Activated CD8-positive, alpha-beta memory T cell treated with anti-CD3 and anti-CD28 coated beads, Interleukin-2, amount 50 U/mL, for 1 hour (primary cell): ENCODE measurements around the gene ZNF679.
"Not testable (repeated sequence)": the region's sequence is repeated elsewhere in the genome, so short reads cannot be mapped to it uniquely, and the experiment has no call there.

Experiments used
- DNase-seq: peaks from one replicate; pipeline ENCODE4 v3.0.0-alpha.2; 2020; ENCODE audit errors: extremely low read depth

ZNF679 gene

DNA sequence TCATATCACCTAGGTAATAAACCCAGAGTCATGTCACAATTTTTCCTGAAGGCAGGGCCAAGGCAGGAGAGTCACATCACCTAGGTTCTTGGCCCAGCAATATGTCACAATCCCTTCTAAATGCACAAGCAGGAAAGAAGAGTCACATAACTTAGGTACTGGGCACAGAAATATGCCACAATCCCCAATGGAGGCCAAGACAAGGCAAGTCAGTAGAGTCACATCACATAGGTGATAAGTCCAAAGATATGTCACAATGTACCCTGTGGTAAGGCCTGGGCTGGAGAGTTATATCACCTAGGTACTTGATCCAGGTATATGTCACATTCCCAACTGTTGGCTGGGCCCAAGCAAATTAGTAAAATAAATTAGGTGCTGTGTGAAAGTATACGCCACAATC is at the start of gene ZNF679:
Gene ZNF679, plus strand, starts transcription at position 301 of the 400 bp plus-strand sequence. CDS start 20,644 bp downstream, outside the sequence.
- not testable (repeated sequence) for DNase-seq

- no peak for DNase-seq
Observed at GRCh38 chr7:64180989-64181388, 47.3 kb upstream of the ZNF679 start.

GRCh38 chr7:64181586-64181985 is 46.7 kb upstream of the ZNF679 start:
- no peak for DNase-seq

DNA sequence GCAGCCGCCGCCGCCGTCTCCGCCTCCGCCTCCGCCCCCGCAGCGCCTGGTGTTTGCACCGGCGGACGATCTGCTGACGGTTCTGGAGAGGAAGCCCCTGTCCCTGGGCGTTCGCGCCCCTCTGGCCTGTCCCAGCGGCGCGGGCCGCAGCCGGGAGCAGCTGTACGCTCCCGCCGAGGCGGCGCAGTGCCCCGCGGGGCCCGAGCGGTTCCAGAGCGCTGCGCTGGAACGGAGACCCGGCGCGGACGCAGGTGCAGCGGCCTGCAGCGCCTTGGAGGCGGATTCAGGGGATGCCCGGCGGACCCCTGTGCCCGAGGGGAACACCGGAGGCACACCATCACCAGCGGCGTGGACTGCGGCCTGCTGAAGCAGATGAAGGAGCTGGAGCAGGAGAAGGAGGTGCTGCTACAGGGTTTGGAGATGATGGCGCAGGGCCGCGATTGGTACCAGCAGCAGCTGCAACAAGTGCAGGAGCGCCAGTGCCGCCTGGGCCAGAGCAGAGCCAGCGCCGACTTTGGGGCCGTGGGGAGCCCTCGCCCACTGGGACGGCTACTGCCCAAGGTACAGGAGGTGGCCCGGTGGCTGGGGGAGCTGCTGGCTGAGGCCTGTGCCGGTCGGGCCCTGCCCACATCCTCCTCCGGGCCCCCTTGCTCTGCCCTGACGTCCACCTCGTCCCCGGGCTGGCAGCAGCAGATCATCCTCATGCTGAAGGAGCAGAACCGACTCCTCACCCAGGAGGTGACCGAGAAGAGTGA is 46.1 kb upstream of the ZNF679 start:
- DNase-seq: no peak

DNA sequence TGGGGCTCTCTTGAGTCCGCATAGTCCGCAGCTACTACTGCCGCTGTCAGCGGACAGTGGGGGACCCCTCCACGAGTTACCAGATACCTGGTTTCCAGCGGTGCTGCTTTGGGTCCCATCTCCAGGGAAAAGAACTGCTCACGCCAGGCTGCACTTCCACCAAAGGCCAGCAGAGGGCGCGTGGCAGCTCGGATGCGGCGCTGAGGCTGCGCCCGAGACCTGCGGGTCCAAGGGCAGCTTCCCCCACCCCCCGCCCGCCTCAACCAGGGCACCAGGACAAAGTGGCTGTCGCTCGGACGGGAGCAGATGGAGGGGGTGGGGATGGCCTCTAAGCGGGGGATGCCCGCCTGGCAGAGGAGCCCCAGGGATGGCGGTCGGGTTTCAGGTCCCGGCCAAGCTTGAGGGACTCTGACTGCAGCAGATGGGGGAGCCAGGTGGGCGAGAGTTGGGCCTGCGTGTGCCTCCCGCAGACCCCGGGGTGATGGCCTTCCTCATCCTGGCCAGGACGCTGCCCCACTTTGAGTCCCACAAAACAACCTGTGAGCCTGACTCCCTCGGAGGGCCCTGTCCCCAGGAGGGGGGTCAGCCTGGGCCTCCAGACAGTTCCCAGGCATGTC is 45.0 kb upstream of the ZNF679 start:
- DNase-seq: no peak

GRCh38 chr7:64183827-64184372 is 44.4 kb upstream of the ZNF679 start:
- DNase-seq: no peak

GRCh38 chr7:64184376-64184775 is 43.9 kb upstream of the ZNF679 start:
- no peak for DNase-seq

- no peak for DNase-seq
Observed at GRCh38 chr7:64187408-64187807, 40.9 kb upstream of the ZNF679 start.

GRCh38 chr7:64192148-64192704 is 36.0 kb upstream of the ZNF679 start:
- no peak for DNase-seq

GRCh38 chr7:64192775-64193174 is 35.5 kb upstream of the ZNF679 start:
- no peak for DNase-seq

DNA sequence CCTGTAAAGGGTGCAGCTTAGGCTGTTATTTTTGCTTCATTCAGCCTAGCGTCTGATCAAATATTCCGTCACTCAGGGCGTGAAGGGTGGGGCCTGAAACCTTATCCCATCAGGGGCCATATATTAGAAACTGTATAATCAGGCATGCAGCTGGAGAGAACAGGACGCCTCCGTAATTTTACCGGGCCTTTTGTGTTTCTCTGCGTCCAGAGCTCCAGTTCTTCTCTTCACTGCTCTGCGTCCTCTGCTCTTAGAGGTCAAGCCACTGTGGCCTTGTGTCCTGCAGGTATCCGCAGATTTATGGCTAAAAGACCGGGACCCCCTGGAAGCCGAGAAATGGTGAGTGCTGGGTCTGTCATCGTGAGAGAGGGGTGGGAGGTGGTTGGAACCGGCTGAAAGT is 21.4 kb upstream of the ZNF679 start, which contains the start of gene ZNF735:
Gene ZNF735, plus strand, starts transcription at position 301 of the 400 bp plus-strand sequence. Its CDS starts 0 bp downstream, at position 301.
- no peak for DNase-seq

DNA sequence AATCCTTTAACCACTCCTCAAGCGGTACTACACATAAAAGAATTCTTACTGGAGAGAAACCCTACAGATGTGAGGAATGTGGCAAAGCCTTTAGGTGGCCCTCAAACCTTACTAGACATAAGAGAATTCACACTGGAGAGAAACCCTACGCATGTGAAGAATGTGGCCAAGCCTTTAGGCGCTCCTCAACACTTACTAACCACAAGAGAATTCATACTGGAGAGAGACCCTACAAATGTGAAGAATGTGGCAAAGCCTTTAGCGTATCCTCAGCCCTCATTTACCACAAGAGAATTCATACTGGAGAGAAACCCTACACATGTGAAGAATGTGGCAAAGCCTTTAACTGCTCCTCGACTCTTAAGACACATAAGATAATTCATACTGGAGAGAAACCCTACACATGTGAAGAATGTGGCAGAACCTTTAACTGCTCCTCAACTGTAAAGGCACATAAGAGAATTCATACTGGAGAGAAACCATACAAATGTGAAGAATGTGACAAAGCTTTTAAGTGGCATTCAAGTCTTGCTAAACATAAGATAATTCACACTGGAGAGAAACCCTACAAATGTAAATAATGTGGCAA is 8.5 kb upstream of the ZNF679 start:
- not testable (repeated sequence) for DNase-seq

GRCh38 chr7:64223366-64223765 is 4.9 kb upstream of the ZNF679 start:
- no peak for DNase-seq

DNA sequence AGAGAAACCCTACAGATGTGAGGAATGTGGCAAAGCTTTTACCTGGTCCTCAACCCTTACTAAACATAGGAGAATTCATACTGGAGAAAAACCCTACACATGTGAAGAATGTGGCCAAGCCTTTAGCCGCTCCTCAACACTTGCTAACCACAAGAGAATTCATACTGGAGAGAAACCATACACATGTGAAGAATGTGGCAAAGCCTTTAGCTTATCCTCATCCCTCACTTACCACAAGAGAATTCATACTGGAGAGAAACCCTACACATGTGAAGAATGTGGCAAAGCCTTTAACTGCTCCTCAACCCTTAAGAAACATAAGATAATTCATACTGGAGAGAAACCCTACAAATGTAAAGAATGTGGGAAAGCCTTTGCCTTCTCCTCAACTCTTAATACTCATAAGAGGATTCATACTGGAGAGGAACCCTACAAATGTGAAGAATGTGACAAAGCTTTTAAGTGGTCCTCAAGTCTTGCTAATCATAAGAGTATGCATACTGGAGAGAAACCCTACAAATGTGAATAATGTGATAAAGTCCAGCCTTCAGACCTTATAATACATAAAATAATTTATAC is 38.2 kb downstream of the ZNF679 start:
- no peak for DNase-seq

DNA sequence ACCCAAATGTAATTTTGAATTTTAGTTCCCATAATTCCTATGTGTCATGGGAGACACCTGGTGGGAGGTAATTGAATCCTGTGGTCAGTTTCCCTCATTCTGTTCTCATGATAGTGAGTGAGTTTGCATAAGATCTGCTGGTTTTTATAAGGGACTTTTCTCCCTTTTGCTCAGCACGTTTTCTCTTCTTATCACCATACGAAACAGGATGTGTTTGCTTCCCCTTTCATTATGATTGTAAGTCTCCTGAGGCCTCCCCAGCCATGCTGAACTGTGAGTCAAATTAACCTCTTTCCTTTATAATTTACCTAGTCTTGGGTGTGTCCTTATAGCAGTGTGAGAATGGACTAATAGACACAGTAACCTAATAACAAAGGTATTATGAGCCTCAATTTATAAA is 49.4 kb downstream of the ZNF679 start:
- DNase-seq: no peak

DNA sequence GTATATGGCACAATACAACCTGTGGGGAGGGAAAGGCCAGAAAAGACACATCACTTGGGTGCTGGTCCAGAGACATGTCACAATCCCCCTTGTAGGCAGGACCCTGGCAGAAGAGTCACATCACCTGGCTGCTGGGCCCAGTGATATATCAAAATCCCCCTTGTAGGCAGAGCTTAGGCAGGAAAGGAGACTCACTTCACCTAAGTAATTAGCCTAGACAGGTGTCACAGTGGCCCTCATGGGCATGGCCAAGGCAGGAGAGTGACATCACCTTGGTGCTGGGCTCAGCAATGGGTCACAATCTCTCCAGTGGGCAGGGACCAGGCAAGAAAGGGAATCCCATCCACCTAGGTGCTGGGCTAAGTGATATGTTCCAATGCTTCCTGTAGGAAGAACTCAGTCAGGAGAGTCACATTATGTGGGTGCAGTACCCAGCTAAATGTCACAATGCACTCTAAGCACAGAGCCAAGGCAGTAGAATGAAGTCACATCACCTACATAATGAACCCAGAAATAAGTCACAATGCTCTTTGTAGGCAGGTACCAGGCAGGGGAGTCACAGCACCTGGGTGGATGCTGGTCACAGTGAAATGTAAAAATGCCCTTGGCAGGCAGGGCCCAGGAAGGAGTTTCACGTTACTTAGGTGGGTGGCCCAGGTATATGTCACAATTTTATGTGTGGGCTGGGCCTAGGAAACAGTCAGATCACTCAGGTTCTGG is 66.6 kb downstream of the ZNF679 start:
- DNase-seq: no peak

- not testable (repeated sequence) for DNase-seq
Observed at GRCh38 chr7:64297418-64297817, 69.1 kb downstream of the ZNF679 start.

GRCh38 chr7:64300641-64301405 is 72.5 kb downstream of the ZNF679 start:
- DNase-seq: no peak

DNA sequence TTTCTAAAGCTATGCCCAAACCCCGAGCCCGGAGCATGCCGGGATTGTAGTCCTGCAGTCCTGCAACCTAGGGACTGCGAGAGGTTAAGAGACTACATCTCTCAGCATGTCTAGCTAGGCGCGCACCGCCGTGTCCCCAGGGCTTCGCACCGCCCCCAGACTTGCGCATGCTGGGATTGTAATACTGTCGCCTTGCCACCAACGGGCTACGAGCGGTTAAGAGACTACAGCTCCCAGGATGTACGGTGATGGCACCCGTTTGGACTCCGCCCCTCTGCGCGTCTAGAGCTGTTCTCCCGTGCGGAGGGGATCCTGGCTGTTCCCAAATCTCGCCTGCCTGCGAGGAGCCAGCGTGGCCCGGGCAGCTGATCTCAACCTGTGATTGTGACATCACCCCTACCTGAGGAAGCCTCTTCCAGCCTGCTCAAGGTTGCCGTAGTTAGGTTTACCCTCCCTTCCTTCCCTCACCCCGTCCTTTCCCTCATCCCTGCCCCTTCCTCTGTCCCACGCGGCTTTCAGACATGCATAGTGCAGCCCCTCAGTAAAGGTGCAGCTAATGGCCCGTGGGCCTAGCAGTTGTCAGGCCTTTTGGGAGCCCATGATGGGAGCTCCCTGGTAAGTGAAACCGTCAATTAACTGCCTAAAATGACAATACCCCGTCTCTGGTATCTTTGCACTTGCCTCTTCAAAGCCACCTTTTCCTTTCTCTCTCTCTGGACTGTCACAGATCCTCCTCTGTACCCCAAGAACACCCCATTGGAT is 79.2 kb downstream of the ZNF679 start:
- peak; percentile 82 for DNase-seq

DNA sequence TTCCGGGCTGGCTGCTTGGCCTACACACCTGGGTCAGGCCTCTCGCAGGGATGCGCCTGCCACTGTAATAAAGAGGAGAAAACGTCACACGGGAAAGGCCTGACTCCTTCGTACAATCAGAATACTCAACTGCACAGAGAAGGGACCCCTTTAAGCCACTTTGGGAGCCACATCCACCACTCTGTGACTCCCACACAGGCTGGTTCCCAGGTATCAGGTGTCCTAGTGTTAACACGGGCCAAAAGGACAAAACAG is 79.7 kb downstream of the ZNF679 start:
- DNase-seq: no peak
